ENCODE data around the gene PLEKHA7. TPM values are rescaled to one million over a fixed set of nuclear protein-coding genes. Genes with fewer than 3 reads are reported as not detected.

Gene PLEKHA7
- total and polyA plus RNA-seq, 2 of the 13 experiments (the other 11 are each of a cell fraction or from before 2014, with no cell fraction given): 17.5 to 18.7 TPM

DNA sequence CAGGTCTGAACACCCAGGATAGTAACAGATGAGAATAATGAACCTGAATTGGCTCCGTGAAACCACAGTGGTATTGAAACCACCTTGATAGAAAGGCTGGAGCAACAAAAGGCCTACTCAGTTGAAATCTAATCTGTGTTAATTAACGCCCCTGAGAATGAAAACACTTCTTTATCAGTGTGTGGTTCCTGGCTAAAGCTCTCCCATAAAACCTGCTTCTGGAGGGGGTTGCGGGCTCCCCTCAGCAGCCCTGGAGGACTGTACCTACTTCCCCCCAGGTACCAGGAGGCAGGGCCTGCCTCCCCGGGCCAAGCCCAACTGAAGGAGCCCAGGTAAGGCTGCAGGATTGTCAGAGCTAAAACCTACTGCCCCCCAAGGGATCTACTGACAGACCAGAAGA is 54.6 kb downstream of the PLEKHA7 start (continued):
- TF ChIP-seq, protein P1, sequence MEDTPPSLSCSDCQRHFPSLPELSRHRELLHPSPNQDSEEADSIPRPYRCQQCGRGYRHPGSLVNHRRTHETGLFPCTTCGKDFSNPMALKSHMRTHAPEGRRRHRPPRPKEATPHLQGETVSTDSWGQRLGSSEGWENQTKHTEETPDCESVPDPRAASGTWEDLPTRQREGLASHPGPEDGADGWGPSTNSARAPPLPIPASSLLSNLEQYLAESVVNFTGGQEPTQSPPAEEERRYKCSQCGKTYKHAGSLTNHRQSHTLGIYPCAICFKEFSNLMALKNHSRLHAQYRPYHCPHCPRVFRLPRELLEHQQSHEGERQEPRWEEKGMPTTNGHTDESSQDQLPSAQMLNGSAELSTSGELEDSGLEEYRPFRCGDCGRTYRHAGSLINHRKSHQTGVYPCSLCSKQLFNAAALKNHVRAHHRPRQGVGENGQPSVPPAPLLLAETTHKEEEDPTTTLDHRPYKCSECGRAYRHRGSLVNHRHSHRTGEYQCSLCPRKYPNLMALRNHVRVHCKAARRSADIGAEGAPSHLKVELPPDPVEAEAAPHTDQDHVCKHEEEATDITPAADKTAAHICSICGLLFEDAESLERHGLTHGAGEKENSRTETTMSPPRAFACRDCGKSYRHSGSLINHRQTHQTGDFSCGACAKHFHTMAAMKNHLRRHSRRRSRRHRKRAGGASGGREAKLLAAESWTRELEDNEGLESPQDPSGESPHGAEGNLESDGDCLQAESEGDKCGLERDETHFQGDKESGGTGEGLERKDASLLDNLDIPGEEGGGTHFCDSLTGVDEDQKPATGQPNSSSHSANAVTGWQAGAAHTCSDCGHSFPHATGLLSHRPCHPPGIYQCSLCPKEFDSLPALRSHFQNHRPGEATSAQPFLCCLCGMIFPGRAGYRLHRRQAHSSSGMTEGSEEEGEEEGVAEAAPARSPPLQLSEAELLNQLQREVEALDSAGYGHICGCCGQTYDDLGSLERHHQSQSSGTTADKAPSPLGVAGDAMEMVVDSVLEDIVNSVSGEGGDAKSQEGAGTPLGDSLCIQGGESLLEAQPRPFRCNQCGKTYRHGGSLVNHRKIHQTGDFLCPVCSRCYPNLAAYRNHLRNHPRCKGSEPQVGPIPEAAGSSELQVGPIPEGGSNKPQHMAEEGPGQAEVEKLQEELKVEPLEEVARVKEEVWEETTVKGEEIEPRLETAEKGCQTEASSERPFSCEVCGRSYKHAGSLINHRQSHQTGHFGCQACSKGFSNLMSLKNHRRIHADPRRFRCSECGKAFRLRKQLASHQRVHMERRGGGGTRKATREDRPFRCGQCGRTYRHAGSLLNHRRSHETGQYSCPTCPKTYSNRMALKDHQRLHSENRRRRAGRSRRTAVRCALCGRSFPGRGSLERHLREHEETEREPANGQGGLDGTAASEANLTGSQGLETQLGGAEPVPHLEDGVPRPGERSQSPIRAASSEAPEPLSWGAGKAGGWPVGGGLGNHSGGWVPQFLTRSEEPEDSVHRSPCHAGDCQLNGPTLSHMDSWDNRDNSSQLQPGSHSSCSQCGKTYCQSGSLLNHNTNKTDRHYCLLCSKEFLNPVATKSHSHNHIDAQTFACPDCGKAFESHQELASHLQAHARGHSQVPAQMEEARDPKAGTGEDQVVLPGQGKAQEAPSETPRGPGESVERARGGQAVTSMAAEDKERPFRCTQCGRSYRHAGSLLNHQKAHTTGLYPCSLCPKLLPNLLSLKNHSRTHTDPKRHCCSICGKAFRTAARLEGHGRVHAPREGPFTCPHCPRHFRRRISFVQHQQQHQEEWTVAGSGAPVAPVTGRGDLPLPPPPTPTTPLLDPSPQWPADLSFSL (CRISPR knock-in tag; IDR thresholded peaks at IDR 0.05): no peak
- TF ChIP-seq ELF3 (CRISPR knock-in tag; IDR thresholded peaks at IDR 0.05) (no peak), ONECUT2 (CRISPR knock-in tag; IDR thresholded peaks at IDR 0.05) (no peak), ZSCAN20 (CRISPR knock-in tag; IDR thresholded peaks at IDR 0.05; ENCODE audit: borderline replicate concordance) (no peak)

DNA sequence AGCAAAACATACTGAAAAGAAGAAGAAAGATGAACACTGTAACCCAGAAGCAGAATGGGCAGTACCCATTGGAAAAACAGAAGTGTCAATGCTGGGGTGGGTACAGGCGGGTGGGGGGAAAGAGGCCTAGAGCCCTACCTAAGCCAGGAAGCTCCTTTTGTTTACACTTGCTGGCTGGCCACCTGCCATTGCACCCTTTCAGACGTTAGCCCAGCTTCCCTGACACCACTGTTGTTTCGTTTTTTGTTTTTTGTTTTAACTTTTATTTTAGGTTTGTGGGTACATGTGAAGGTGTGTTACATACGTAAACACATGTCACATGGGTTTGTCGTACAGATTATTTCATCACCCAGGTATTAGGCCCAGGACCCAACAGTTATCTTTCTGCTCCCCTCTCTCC is 55.4 kb downstream of the PLEKHA7 start:
- Histone ChIP-seq H3K36me3 (replicated peaks in 1 of 2; ENCODE audit: control insufficient read depth in 1 of 2, insufficient read depth in 2 of 2, low read length in 2 of 2) (0 out of 5 replicates have a peak, but pooled peaks cover 0 to 3% of the 10 kb centered on the region in 2 experiments), H3K4me1 (ENCODE audit: insufficient read depth, low read length) (peaks cover 58% of the 10 kb centered on the region), H3K4me3 (replicated peaks in 1 of 3; ENCODE audit: insufficient read depth in 1 of 3, low read depth in 2 of 3, low read length in 3 of 3) (no peak overlapping the region), H3K27ac (ENCODE audit: extremely low read length, insufficient read depth, low read length) (no peak overlapping the region), H3K79me2 (ENCODE audit: insufficient read depth, low read length) (peaks cover 6% of the 10 kb centered on the region), H2AFZ (ENCODE audit: low read length) (no peak overlapping the region), H3K27me3 (ENCODE audit: control insufficient read depth in 1 of 2, insufficient read depth in 2 of 2, low read length in 2 of 2) (no peaks in the 10 kb centered on the region), H3K9me3 (ENCODE audit: low read length) (no peaks in the 10 kb centered on the region), H3K9ac (ENCODE audit: insufficient read depth, low read depth, low read length) (no peak overlapping the region), H3K4me2 (ENCODE audit: low read depth, low read length) (no peak overlapping the region), H4K20me1 (ENCODE audit: insufficient read depth, low read length) (no peaks in the 10 kb centered on the region; the same call in 1 of the 2 replicates)
- ChIA-PET CTCF (ENCODE audit: low intra/inter-chr PET ratio, low total read pairs) (no interaction called here), POLR2A (no interaction called here)
- 79% methylated on average over 5 of the region's 5 CpGs for WGBS (ENCODE audit: low lambda C conversion rate)
- intact Hi-C loops (cut with micrococcal nuclease; ENCODE audit: unreplicated experiment) (no loop called here), in situ Hi-C loops (cut with HindIII; ENCODE audit: extremely low pct_ligation_motif_present, low pct_unique_long_range_greater_than_20kb) (no loop called here)
- FAIRE-seq: no peak
- ATAC-seq: no peak
- TF ChIP-seq CAMTA2 (CRISPR knock-in tag; IDR thresholded peaks at IDR 0.05; ENCODE audit: borderline replicate concordance): no peak
- TF ChIP-seq, protein P2, sequence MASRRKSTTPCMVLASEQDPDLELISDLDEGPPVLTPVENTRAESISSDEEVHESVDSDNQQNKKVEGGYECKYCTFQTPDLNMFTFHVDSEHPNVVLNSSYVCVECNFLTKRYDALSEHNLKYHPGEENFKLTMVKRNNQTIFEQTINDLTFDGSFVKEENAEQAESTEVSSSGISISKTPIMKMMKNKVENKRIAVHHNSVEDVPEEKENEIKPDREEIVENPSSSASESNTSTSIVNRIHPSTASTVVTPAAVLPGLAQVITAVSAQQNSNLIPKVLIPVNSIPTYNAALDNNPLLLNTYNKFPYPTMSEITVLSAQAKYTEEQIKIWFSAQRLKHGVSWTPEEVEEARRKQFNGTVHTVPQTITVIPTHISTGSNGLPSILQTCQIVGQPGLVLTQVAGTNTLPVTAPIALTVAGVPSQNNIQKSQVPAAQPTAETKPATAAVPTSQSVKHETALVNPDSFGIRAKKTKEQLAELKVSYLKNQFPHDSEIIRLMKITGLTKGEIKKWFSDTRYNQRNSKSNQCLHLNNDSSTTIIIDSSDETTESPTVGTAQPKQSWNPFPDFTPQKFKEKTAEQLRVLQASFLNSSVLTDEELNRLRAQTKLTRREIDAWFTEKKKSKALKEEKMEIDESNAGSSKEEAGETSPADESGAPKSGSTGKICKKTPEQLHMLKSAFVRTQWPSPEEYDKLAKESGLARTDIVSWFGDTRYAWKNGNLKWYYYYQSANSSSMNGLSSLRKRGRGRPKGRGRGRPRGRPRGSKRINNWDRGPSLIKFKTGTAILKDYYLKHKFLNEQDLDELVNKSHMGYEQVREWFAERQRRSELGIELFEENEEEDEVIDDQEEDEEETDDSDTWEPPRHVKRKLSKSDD (CRISPR knock-in tag; IDR thresholded peaks at IDR 0.05; ENCODE audit: low read depth): no peak
- TF ChIP-seq FOXK2 (IDR thresholded peaks at IDR 0.05): no peak
- no peak for TF ChIP-seq ZNF337 (CRISPR knock-in tag; IDR thresholded peaks at IDR 0.05; ENCODE audit: borderline replicate concordance, low read depth)
- no TSS peak for BruUV-seq (replicated peaks)
- no peak for DNase-seq (ENCODE audit: low spot score)
